OCI-LY7 (cell line): ENCODE results near the gene ZNRF3. TPM values are rescaled to one million over a fixed set of nuclear protein-coding genes. Genes with fewer than 3 reads are reported as not detected.

Experiments used
- BruUV-seq: library from RNA; stranded (reverse); fragments of 400-500 nt; replicated peaks from 2 replicates; lab custom pipeline; 2021; lab: Mats Ljungman, UMichigan
- CTCF ChIA-PET: fragments of 300-600 bp; sonication (Branson Sonifier 250); formaldehyde crosslinking; loops from one replicate; lab custom pipeline; 2022; ENCODE audit warnings: antibody characterized with exemption; ENCODE audit not compliant: unreplicated experiment; lab: Charles Lee
- POLR2A ChIA-PET: fragments of 300-600 bp; sonication (Branson Sonifier 250); formaldehyde crosslinking; loops from one replicate; lab custom pipeline; 2022; ENCODE audit warnings: antibody characterized with exemption; lab: Charles Lee
- DNase-seq: peaks from one replicate; pipeline ENCODE4 v3.0.0-alpha.2; 2015; ENCODE audit warnings: low spot score
- H2AFZ ChIP-seq: fragments of 200-600 bp; sonication (generic), shearing (Covaris generic); 2 replicates; pipeline ENCODE4 v1.6.1; 2014; ENCODE audit warnings: mild to moderate bottlenecking, antibody characterized with exemption, low read length, moderate library complexity
- H3K27ac ChIP-seq: fragments of 200-600 bp; sonication (generic); 2 replicates; pipeline ENCODE4 v1.5.1; 2014; ENCODE audit warnings: mixed run types, low read depth, mild to moderate bottlenecking, moderate library complexity, low read length, inconsistent platforms; ENCODE audit not compliant: poor library complexity, severe bottlenecking
- H3K36me3 ChIP-seq: fragments of 200-600 bp; sonication (generic); 2 replicates; pipeline ENCODE4 v1.6.1; 2014; ENCODE audit warnings: mild to moderate bottlenecking, antibody characterized with exemption, low read length, moderate library complexity, mixed read lengths; ENCODE audit not compliant: insufficient read depth
- H3K4me1 ChIP-seq: fragments of 200-600 bp; sonication (generic); 2 replicates; pipeline ENCODE4 v1.5.1; 2014; ENCODE audit warnings: mild to moderate bottlenecking, low read length; ENCODE audit not compliant: insufficient read depth, poor library complexity, severe bottlenecking
- H3K4me2 ChIP-seq: fragments of 200-600 bp; sonication (generic); 2 replicates; pipeline ENCODE4 v1.6.1; 2014; ENCODE audit warnings: mild to moderate bottlenecking, low read length
- H3K4me3 ChIP-seq: fragments of 200-600 bp; sonication (generic); 2 replicates; pipeline ENCODE4 v1.5.1; 2014; ENCODE audit warnings: mild to moderate bottlenecking, low read depth, low read length; ENCODE audit not compliant: poor library complexity, severe bottlenecking
- H3K79me2 ChIP-seq: fragments of 200-600 bp; sonication (generic); 2 replicates; pipeline ENCODE4 v1.6.1; 2016; ENCODE audit warnings: low read depth, mild to moderate bottlenecking, low read length, moderate library complexity, mixed read lengths; ENCODE audit not compliant: insufficient read depth
- H3K9me2 ChIP-seq: fragments of 200-600 bp; sonication (generic); 2 replicates; pipeline ENCODE4 v1.6.1; 2016; ENCODE audit warnings: mild to moderate bottlenecking, low read length, mixed read lengths; ENCODE audit not compliant: insufficient read depth
- H3K9me3 ChIP-seq: fragments of 200-600 bp; sonication (generic); 2 replicates; pipeline ENCODE4 v1.6.1; 2014; ENCODE audit warnings: mild to moderate bottlenecking, mixed run types, low read length, mixed read lengths
- H4K20me1 ChIP-seq: fragments of 200-600 bp; sonication (generic); 2 replicates; pipeline ENCODE4 v1.6.1; 2014; ENCODE audit warnings: mild to moderate bottlenecking, antibody characterized with exemption, low read length, moderate library complexity, mixed read lengths; ENCODE audit not compliant: insufficient read depth
- EZH2phosphoT487 ChIP-seq: fragments of 200-600 bp; sonication (generic); IDR thresholded peaks from 2 replicates; pipeline ENCODE4 v1.6.1; 2018; ENCODE audit warnings: low read depth, borderline replicate concordance, mild to moderate bottlenecking, mixed run types, antibody characterized with exemption, low read length, moderate library complexity, mixed read lengths
- intact Hi-C: fragments of 100-400 bp; cut with micrococcal nuclease; formaldehyde crosslinking; loops from one replicate; pipeline ENCODE4 v1.10.0; 2022; ENCODE audit not compliant: unreplicated experiment
- total RNA-seq, 2 experiments: library from RNA; depleted of rRNA in 1 of 2; stranded (reverse); fragments of >200 nt in 1 of 2; shearing (Covaris generic) in 1 of 2; gene quantifications; 2 replicates each; pipeline ENCODE4 v1.2.3, GENCODE V29; 2014 to 2022
- TF ChIP-seq, protein P1 (sequence below): fragments of 200-600 bp; sonication (generic); conservative IDR thresholded peaks from 2 replicates; pipeline ENCODE4 v1.5.1; 2014; ENCODE audit warnings: mild to moderate bottlenecking, antibody characterized with exemption, low read length, moderate library complexity, mixed read lengths

ZNRF3 gene
- total RNA-seq, 2 experiments from 2014 or later = 3.6 to 3.9 TPM

DNA sequence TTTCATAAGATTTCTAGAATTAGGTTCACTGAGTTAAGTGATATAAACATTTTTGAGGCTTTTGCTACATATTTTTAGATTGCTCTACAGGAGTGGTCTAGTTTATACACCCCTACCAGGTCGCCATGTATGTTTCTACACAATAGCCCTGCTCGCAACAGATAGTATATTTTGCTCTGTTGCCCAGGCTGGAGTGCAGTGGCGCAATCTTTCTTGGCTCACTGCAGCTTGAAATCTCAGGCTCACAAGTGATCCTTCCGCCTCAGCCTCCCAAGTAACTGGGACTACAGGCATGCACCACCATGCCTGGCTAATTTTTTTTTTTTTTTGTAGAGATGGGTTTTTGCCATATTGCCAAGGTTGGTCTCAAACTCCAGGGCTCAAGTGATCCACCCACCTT lies 10.4 kb downstream of the ZNRF3 start:
- ChIA-PET CTCF (no interaction called here), POLR2A (no interaction called here)
- H3K9me3 ChIP-seq = no peaks in the 10 kb centered on the region
- no peak overlapping the region for H3K4me2 ChIP-seq
- H3K4me3 ChIP-seq = no peak overlapping the region
- H3K36me3 ChIP-seq = no peaks in the 10 kb centered on the region
- TF ChIP-seq EZH2phosphoT487 = no peak
- TF ChIP-seq, protein P1, sequence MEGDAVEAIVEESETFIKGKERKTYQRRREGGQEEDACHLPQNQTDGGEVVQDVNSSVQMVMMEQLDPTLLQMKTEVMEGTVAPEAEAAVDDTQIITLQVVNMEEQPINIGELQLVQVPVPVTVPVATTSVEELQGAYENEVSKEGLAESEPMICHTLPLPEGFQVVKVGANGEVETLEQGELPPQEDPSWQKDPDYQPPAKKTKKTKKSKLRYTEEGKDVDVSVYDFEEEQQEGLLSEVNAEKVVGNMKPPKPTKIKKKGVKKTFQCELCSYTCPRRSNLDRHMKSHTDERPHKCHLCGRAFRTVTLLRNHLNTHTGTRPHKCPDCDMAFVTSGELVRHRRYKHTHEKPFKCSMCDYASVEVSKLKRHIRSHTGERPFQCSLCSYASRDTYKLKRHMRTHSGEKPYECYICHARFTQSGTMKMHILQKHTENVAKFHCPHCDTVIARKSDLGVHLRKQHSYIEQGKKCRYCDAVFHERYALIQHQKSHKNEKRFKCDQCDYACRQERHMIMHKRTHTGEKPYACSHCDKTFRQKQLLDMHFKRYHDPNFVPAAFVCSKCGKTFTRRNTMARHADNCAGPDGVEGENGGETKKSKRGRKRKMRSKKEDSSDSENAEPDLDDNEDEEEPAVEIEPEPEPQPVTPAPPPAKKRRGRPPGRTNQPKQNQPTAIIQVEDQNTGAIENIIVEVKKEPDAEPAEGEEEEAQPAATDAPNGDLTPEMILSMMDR = no peak
- H4K20me1 ChIP-seq = 0 out of 2 replicates have a peak, but pooled peaks cover 4% of the 10 kb centered on the region
- DNase-seq = no peak
- no peaks in the 10 kb centered on the region for H3K9me2 ChIP-seq
- H3K27ac ChIP-seq = no peak overlapping the region
- H3K4me1 ChIP-seq = peaks cover under 1% of the 10 kb centered on the region
- no TSS peak for BruUV-seq
- H3K79me2 ChIP-seq = no peaks in the 10 kb centered on the region
- no peak overlapping the region for H2AFZ ChIP-seq
- intact Hi-C loops = no loop called here

DNA sequence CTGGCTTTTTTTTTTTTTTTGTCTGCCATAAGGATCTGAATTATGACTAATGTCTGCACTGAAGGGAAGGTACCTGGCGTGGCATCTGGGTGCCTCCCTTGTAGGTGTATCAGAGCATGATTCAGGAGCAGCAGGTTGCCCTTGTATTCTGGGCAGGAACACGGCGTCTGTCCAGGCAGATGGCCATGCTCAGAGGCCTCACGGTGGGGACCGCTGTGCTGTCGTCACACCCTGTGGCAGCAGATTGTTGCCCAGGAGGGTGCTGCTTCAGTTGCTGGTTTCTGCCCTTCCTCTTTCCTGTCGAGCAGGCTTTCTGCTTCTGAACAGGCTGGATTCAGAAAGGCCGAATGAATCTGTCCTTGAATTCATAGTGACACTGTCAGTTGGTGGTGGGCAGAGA lies 11.0 kb downstream of the ZNRF3 start:
- no peak overlapping the region for H3K4me2 ChIP-seq

DNA sequence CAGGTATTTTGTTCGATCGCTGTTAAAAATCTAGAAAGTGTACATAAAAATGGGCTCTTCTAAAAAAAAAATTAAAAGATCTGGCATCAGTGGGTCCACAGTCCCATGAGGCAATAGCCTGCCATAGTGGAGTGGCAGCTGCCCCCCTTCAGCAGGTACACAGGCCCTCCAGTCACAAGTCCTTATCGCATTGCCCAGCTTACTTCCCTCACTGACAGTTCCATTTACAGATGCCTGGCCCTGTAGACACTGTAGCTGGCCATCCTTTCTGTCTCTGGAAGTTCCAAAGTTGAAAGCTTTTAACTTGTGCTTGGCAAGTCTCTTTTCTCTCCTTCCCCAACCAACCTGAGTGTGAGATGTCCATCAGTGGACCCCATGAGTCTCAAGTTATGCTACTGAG lies 11.4 kb downstream of the ZNRF3 start:
- no peak overlapping the region for H3K4me2 ChIP-seq
- ChIA-PET CTCF (no interaction called here), POLR2A (no interaction called here)
- no peak overlapping the region for H3K27ac ChIP-seq
- no peaks in the 10 kb centered on the region for H3K36me3 ChIP-seq
- H3K9me3 ChIP-seq = no peaks in the 10 kb centered on the region
- no peaks in the 10 kb centered on the region for H3K79me2 ChIP-seq
- no peaks in the 10 kb centered on the region for H4K20me1 ChIP-seq
- H2AFZ ChIP-seq = no peak overlapping the region
- H3K9me2 ChIP-seq = no peaks in the 10 kb centered on the region
- no peak overlapping the region for H3K4me3 ChIP-seq
- intact Hi-C loops = no loop called here
- no peak for TF ChIP-seq EZH2phosphoT487
- TF ChIP-seq, protein P1 = no peak
- DNase-seq = no peak
- peaks cover 7% of the 10 kb centered on the region for H3K4me1 ChIP-seq
- BruUV-seq = no TSS peak

More for the DNA sequence above, 11.0 kb downstream of the ZNRF3 start:
- no peak overlapping the region for H3K4me3 ChIP-seq
- ChIA-PET POLR2A (no interaction called here), CTCF (no interaction called here)
- no peaks in the 10 kb centered on the region for H3K79me2 ChIP-seq
- no peaks in the 10 kb centered on the region for H3K36me3 ChIP-seq
- H3K9me3 ChIP-seq = no peaks in the 10 kb centered on the region
- intact Hi-C loops = no loop called here
- no peak overlapping the region for H3K27ac ChIP-seq
- BruUV-seq = no TSS peak
- peaks cover 6% of the 10 kb centered on the region for H3K4me1 ChIP-seq
- H2AFZ ChIP-seq = no peak overlapping the region
- no peaks in the 10 kb centered on the region for H3K9me2 ChIP-seq
- no peak for TF ChIP-seq EZH2phosphoT487
- TF ChIP-seq, protein P1 = no peak
- H4K20me1 ChIP-seq = 0 out of 2 replicates have a peak, but pooled peaks cover under 1% of the 10 kb centered on the region
- DNase-seq = no peak
